HG02623 (cell line): Measurements from ENCODE around the gene ATP2C2.

Experiments
- ATAC-seq: cut with Tn5 transposase; IDR thresholded peaks from one replicate; pipeline ENCODE4 v1.9.1; 2021; ENCODE audit warnings: moderate library complexity; ENCODE audit not compliant: unreplicated experiment

The ATP2C2 gene

DNA sequence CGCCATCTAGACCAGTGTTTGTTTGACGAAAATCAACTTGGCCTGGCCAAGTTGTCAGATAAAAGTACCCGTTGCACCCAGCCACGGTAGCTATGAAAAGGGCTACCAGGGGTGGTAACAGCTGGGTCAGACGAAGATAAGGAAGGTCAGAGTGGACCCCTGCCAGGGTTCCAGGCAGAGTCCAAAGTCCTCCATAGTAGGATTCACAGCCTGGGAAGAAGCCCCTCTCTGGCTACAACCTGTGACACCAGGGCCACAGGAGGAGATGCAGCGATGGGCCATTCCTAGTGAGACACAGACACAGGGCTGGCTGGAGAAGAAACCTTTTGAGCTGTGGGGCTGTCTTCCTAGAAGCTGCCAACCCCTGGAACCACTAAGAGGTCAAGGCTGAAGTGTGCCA is 96.8 kb downstream of the ATP2C2 start:
- ATAC-seq: no peak

DNA sequence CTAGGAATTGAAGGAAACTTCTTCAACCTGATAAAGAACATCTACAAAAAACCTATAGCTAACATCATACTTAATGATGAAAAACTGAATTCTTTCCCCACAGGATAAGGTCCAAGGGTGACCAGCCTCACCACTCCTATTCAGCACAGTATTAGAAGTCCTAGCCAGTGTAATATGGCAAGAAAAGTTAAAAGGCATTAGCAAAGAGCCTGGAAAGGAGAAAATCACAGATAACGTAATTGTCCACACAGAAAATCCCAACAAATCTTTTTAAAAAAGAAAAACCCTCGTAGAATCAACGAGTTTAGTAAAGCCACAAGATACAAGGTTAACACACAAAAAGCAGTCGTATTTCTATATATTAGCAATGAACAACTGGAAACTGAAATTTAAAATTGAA is 98.4 kb downstream of the ATP2C2 start:
- ATAC-seq: no peak

DNA sequence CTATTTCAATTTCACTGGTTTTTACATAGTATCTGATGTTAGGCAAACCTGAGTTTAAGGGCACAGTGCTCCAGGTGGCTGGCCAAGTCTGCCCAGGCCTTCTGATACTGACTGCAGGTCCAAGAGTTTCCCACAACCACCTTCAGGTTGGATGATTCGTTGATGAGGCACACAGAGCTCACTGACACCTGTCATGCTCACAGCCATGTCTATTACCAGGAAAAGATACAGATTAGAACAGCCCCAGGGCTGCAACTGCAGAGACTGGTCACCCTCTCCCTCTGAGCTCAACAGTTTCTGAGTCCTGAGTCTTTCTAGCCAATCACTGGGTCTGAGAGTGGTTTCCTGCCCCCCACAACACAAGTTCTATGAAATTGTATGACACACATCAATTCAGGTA is 98.9 kb downstream of the ATP2C2 start:
- no peak for ATAC-seq

DNA sequence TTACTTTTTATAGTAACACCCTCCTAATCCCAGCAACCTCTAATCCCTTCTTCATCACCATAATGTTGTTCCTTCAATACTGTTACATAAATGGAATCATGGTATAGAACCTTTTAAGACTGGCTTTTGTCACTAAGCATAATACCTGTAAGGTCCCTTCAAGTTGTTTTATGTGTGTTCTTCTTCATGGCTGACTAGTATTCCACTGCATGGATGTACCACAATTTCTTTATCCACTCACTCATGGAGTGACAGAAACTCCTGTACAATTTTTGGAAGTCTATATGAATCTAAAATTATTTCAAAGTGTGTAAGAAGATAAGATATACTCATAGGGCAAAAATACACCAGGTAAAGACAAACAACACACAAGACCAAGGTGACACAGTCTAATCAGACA is 99.4 kb downstream of the ATP2C2 start:
- ATAC-seq: no peak

DNA sequence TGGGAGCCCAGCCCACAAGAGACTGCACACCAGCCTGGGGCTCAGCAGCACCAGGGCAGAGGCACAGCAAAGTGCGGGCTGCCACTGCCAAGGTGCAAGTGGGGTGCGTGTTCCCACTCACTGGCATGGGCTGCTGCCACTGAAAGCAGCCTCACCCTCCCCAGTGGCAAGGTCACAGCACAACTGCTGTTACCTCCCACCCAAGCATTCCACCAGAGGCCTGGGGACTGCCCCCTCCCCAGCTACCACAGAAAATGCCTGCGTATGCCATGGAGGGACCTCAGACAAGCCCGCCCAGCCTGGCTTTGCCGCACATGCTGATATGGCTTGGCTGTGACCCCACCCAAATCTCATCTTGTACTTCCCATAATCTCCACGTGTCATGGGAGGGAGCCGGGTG is 103.0 kb downstream of the ATP2C2 start:
- no peak for ATAC-seq

DNA sequence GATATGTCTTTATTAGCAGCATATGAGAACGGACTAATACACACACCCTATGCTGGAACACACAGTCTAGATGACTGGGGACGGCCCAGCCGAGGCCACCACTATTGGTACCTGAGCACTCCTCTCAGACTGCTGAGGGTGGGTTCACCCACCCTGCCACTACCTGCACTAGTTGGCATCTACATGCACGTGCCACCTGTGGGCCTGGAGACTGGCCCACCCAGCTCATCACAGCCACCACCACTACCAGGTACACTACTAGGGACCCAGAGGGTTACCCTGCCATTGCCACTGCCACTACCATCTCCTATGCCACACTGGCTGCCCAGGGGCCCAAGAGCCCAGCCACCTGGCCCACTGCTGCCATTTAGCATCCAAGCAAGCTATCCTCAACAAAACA is 103.6 kb downstream of the ATP2C2 start:
- ATAC-seq: no peak

DNA sequence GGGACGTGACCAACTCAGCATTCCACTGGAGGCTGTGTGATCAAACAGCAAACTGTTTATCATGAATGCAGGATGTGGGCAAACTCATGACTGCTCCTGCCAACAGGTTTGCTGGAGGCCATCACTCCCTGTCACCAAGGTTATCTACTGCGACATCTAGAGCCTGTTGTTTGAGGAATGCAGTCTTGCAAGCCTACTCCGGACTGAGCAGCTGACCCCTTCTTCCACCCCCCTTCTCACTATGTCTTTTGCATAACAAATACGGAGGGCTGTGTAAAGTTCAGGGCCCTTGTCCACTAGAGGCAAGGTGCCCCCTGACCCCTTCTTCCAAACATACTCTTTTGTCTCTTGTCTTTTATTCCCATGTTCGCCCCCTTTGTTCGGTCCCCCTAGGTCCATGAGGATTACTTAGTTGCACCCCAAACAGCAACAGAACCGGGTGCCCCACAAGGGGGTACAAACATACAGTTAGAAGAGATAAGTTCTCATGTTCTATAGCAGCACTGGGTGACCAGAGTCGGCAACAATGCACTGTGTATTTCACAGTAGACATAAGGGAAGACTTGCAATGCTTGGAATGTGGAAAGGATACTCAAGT is 107.4 kb downstream of the ATP2C2 start:
- ATAC-seq: no peak

DNA sequence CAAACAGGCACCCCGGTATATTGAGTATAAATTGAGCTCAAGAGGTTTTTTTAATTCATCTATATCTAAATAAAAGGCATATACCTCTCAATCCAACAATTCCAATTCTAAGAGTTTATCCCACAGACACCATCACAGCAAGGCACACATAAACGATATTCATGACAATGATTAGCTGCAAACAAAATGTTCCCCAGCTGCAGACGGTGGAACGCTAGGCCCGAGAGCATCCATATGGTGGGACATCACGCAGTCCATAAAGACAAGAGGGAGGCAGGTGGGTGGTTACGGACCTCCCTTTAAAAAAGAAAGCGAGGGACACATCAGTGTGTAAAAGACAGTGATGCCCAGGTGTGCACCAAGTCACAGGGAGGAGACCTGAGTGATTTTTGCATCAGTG is 108.1 kb downstream of the ATP2C2 start:
- ATAC-seq: no peak

DNA sequence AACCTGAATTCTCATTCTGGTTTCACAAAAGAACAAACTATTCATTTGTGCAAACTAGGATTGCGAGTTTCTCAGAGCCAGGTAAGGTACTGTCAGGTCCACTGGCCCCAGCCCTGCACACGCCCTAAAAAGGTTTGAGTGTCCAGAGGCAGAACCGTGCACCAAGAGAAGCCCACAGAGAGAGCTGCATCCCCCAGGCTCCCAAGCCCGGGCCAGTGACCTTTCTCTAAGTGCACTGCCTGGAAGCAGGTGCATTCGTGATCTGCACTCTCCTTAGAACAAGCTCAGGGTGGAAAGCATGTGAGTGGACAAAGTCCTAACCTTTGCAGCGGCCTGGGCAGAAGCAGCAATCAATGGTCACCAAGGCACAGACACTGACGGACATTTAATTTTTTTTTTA is 109.3 kb downstream of the ATP2C2 start:
- ATAC-seq: no peak

DNA sequence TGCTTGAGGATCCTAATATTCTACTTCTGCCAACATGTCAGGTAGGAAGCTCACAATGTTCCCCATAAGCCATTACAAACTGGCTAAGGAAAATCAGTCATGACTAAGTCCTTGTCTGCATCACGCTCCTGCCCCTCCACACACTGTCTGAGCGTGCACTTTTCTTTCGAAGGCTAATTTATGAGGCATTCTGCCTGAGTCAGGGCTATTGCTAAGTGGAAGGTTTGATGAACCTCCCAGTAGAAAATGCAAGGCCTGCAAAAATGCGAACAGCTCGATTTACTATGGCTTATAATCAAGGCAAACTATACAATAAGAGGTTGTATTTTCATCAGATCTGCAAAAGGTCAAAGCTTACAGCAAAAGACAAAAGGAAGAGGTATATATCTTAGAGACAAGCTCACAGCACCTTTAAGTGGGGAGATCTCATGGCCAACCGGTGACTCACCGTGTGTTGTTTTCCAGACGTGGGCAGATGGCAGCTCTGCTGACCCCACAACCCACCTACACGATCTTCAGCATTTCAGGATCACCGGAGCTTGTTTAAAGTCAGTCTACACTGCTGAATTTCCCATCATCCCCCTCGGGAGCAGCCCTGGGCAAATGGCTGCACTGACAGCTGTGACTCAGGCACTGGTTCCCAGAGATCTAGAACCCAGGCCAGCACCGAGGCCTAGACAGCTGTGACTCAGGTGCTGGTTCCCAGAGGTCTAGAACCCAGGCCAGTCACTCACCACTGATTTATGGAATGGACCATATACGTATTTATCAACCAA is 110.0 kb downstream of the ATP2C2 start:
- no peak for ATAC-seq

DNA sequence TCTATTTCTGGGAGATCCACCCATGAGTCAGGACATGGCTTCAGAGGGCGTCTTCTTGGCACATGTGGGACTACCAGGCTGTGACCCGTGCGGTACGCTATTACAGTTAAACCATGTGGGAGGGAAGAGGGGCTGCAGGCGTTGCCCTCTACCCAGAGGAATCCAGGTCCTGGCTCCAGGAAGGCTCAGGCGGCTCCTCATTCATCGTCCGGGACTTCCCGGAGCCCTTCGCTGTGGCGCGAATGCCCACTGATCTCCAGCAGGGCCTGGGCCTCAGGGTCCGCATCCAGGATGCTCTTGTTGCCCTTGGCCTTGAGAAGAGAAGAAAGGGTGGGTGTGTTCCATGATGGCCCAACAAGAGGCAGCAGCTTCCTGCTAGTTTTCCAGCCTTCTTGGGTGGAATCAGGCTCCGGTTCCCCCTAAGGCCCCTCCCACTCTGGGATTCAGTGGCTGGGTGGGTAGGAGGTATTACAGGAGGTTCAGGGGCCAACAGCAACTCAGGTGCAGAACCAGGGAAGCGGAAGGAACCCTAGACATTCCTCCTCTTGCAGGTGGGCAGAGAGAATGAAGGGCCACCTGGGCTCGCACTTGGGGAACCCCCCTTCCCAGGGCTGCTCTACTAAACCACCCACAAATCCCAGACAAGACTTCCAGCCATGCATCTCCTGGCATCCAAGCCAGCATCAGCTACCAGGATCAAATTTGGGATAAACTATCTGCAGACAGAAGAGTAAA is 111.5 kb downstream of the ATP2C2 start:
- no peak for ATAC-seq

DNA sequence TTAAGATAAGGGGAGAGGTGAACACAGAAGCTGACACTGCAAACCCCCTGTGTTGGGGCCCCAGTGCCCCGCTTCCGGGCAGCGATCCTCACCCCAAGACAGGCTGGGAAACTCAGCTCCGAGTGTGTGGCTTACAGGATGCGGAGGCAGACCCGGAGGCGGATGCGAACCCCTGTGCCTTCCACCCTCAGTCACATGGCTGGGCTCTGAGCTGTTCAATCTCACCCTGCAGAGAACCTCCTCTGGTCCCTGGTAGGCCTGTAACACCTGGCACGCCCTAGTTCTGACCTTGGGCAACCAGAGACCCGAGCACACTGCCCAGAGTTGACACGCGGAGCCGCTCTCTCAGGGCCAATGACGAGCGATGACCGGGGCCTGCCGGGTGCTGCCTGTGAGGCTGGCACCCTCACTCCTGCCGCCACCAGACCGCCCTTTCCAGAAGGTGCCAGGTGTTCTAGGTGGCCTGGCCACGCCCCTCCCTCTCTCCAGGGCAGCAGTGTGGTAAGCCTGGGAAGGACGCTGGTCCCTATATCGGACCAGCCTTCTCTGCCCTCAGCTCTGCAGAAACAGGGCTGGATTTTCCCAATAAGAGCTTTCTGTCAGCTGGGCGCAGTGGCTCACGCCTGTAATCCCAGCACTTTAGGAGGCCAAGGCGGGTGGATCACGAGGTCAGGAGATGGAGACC is 112.9 kb downstream of the ATP2C2 start:
- ATAC-seq: no peak

DNA sequence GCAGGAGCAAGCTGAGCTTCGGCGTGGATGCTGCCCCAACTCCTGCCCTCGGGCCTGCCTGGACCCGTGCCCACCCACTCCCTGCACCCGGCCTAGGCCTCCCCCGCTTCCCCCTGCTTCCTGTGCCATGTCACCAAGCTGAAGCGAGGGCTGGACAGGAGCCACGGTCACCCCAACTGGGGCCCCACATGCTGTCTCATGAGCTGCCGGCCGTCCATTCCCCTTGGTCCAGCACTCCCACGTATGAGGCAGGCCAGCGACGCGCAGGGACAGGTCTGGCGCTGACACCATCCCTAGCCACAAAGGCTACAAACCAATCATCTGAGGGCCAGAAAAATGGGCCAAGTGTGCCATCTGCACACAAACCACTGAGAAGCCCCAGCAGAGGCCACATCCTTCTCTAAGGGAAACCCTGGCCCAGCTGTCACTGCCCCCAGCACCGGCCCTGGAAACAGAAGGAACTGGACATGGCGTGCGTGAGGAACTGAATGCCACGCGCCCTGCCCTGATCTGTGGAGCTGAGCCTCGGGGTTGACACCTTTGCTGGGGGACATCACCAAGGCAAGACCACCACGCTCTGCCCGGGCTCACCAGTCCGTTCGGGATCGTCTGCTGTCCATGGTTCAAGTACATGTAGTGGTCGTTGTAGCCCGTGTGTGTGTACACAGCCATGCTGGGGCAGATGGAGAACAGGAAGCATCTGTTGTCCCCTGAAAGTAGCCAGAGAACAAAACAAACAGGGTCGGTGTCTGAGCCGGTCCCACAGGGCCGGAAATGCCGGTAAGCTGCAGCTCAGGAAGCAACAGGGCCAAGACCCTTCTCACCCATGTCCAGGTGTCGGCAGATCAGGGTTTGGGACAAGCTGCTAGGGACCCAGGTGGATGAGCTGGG is 113.9 kb downstream of the ATP2C2 start:
- ATAC-seq: no peak

DNA sequence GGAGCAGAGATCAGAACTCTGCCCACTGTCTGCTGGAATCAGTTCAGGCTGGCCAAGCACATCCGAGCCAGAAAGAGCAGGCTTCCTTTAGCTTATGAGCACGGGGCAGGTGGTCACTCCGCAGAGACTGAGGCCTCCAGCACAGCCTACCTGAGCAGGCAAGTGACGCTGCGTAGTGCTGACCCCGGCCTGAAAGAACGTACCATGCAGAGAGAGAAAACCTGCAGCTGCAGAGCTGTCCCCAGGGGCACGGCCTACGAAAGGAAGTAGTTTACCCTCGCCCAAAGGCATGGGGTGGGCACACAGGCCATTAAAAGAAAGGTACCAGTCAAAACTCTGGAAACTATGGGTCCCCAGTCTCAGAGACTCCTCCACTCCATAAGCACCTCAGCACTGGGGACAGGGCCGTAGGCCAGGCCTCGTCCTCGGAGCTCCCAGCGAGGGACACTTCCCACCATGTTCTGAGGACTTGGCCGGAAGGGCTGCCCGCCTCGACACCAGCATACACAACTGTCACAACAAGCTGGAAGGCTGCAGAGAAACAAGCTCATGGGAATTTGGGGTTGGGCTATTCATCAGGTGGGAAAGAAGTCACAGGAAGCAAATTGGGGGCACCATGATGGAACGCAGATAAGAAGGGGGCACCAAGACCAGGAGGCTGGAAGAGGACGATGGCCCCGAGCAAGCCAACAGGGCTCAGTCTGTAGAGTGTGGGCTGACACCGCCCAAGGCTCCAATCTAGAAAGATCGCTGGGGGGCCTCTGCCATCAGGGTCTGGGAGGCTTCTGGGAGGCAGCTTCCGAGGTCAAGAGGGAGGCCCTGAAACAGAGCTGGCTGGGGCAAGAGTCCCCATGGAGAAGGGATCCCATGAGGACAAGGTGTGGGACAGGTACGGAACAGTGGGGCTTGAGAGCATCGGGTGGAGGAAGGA is 114.9 kb downstream of the ATP2C2 start:
- ATAC-seq: no peak

DNA sequence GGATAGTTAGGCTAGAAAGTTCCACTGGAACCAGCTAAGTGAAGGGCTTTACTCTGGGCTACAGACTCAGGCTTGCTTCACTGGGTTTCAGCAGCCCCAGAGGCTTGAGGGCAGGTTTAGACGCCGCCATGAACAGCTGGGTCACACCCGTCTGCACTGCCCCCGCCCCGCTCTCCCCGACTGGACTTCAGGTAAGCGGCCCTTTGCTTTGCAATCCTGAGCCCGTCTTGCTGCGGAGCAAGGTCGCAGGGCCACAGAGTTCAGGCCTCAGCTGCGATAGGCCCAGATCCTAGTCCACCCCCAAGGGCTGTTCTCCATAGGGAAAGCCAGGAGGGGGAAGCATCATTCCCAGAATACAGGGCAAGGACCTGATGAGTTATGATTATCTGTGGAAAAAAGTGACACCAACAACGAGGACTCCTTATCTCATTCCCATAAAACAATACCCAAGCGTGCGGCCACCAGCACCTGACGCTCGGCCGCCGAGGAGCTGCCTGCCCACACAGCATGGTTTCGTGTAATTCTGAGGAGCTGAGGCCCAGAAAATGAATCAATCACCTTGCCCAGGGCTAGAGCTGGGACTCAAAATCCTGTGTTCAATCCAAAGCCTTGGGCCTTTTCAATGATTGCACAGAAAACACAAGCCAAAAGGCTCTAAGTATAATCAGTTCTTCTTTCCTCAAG is 115.7 kb downstream of the ATP2C2 start:
- no peak for ATAC-seq

DNA sequence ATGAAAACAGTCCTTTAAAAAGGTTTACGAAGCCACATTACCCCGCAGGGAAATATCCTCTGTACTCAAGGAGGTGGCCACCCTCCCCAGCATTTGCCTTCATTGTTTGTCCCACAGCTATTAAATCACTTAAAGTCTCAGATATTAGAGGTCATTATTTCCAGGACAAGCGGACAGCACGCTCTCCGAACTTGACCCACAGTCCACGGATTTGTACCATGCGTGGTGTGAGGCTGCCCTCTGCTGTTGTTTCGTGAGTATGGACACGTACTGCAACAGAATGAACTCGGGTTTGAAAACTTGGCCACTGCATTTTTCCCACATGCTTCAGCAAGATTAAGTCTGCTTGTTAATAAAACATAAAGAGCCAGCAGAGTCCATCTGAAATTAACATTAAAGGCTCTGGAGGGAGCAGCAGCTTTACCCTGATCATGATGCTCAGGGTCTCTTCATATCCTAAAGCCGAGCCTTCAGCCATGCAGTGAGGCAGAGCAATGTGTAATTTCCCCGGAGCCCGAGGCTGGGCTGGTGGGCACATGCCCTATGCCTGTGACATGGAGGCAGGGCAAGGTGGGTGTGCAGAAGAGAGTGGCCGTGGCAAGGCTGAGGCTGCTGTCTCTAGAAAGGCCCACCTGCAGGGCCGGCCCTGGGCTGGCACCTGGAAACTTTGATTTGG is 116.4 kb downstream of the ATP2C2 start:
- no peak for ATAC-seq

DNA sequence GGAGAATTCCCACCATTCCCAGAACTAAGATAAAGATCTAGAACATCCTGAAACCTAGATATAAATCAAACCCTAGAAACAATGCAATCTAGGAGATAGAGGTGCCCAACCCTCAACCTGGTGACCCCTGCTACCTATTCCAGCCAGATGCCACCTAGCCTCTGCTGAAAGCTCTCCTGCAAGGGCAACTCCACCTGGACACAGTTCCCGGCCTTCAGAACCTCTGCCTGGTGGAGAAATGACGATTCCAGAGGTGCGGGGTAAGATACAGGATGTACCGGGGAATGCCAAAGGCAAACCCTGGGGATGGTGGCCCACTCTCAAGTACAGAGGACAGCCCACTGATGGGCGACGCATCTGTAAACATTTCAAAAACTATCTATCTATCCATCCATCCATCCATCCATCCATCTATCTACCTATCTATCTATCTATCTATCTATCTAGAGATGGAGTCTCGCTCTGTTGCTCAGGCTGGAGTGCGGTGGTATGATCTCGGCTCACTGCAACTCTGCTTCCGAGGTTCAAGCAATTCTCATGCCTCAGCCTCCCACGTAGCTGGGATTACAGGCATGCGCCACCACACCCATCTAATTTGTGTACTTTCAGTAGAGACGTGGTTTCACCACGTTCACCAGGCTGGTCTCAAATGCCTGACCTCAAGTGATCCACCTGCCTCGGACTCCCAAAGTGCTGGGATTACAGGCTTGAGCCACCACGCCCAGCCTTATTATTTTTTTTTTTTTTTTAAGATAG is 117.1 kb downstream of the ATP2C2 start:
- no peak for ATAC-seq

DNA sequence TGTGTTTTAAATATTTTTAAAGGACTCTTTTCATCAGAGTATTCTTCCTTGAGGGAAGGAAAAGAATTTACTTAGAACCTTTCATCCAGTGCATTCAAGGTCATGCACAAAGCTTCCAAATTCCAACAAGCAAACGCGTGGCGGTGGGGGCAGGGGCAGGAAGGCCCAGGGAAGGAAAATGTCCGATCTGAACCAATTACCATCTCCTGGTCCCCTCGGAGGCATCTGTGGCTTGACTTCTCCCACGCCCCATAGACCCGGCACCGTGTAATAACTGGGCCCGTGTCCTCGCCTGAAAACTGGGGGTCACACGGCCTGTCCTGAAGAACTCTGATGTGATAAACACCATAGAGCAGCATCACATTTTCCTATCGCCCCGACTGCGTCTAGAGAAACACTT is 117.8 kb downstream of the ATP2C2 start:
- ATAC-seq: no peak
